PC-3 (cell line): ENCODE measurements around the gene SLC39A11.

Source experiments
- CTCF ChIP-seq: fragments of 300-600 bp; sonication (generic); conservative IDR thresholded peaks from 2 replicates; pipeline ENCODE4 v1.5.1; 2017; ENCODE audit warnings: antibody characterized with exemption, low read depth, mild to moderate bottlenecking, low read length
- EZH2phosphoT487 ChIP-seq: fragments of 300-600 bp; sonication (generic); IDR thresholded peaks from 2 replicates; pipeline ENCODE4 v1.6.1; 2018; ENCODE audit warnings: mild to moderate bottlenecking, antibody characterized with exemption, low read length, borderline replicate concordance

GRCh38 chr17:72696721-72697120, 395.8 kb downstream of the SLC39A11 start:
- TF ChIP-seq CTCF (no peak), EZH2phosphoT487 (no peak)
